ENCODE results near the gene ACAD10. TPM values are rescaled to one million over a fixed set of nuclear protein-coding genes. Genes with fewer than 3 reads are reported as not detected.
"Not testable (repeated sequence)": the region's sequence is repeated elsewhere in the genome, so short reads cannot be mapped to it uniquely, and the experiment has no call there.

ACAD10 gene
- polyA plus RNA-seq, 6 donors from 2014 or later = 10.0 to 19.4 (median 12.3) TPM

DNA sequence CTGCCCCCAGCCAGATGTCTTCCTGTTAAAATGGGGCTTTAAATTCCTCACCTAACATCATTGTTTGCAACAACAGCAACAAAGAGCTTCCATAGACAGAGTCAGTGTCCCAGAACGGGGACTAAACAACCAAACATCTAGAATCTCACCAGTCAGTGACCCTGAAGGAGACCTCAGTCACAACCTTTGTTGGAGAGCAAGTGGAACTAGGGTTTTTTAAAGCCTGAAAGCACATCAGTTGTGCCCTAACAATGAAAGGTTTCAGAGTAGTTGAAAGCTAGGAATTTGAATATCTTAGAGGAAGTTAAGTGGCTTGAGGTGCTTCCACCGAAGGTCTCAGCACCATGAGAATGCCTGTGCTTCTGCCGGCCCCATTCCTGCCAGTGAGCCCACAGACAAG, 75.9 kb downstream of the ACAD10 start:
- peak overlapping the region in 6 of 8 donors; percentile 26 to 84 (median 32) for H3K4me3 Mint-ChIP-seq
- no peaks in the 10 kb centered on the region for H3K27me3 Mint-ChIP-seq
- peak in 1 of 2 donors; percentile 13 for ATAC-seq (ENCODE audit: low read depth in 2 of 2)
- peak overlapping the region in 5 of 6 donors; percentile 5 to 91 (median 72) for H3K27ac Mint-ChIP-seq
- peaks cover 55 to 92% (median 92%) of the 10 kb centered on the region in 3 donors for H3K4me1 Mint-ChIP-seq
- no peaks in the 10 kb centered on the region for H3K9me3 Mint-ChIP-seq
- no peak for DNase-seq
- H3K36me3 Mint-ChIP-seq = peaks cover 0 to 4% of the 10 kb centered on the region in 2 donors

DNA sequence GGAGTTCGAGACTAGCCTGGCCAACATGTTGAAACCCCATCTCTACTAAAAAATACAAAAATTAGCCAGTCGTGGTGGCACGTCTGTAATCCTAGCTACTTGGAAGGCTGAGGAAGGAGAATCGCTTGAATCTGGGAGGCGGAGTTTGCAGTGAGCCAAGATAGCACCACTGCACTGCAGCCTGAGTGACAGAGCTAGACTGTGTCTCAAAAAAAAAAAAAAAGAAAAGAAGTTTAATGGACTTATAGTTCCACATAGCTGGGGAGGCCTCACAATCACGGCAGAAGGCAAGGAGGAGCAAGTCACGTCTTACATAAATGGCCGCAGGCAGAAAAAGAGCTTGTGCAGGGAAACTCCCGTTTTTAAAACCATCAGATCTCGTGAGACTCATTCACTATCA, 77.7 kb downstream of the ACAD10 start:
- not testable (repeated sequence) for H3K36me3 Mint-ChIP-seq; H3K27me3 Mint-ChIP-seq; DNase-seq; H3K9me3 Mint-ChIP-seq; ATAC-seq (ENCODE audit: low read depth in 2 of 2)
- Mint-ChIP-seq H3K4me3 (peak overlapping the region in 5 of 8 donors; percentile 9 to 97 (median 61)), H3K27ac (peak overlapping the region in 3 of 6 donors; percentile 23 to 92 (median 60)), H3K4me1 (peaks cover 55 to 88% (median 87%) of the 10 kb centered on the region in 3 donors)

DNA sequence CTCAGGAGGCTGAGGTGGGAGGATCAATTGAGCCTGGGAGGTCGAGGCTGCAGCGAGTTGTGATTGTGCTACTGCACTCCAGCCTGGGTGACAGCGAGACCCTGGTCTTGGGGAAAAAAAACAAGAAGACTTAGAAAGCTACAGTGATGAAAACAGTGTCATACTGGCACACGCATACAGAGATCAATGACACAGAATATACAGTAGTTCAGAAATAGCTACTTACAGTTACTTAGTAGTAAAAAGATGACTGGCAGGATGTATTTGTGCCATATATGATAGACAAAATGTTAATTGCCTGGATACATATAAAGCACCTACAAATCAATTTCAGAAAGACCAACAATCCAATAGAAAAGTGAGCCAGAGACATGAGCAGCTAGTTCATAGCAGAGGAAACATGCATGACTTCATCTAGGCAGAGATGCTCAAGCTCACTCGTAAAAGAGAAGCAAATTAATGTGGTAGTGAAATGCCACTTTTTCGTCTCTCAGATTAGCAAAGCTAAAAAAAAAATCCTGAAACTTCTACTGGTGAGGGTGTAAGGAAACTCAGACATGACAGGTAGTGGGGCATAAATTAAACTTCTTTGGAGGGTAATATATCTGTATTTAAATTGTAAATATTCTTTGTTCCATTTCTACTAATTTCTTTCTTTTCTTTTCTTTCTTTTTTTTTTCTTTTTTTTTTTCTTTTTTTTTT, 78.4 kb downstream of the ACAD10 start:
- Mint-ChIP-seq H3K9me3 (no peaks in the 10 kb centered on the region), H3K4me1 (peaks cover 55 to 81% (median 80%) of the 10 kb centered on the region in 3 donors), H3K27me3 (no peaks in the 10 kb centered on the region), H3K4me3 (peak overlapping the region in 7 of 8 donors; percentile 61 to 97 (median 77)), H3K36me3 (peaks cover 0 to 4% of the 10 kb centered on the region in 2 donors), H3K27ac (peak overlapping the region in 5 of 6 donors; percentile 35 to 89 (median 71))
- ATAC-seq (ENCODE audit: low read depth in 2 of 2) (peak; percentile 71 to 75), DNase-seq (peak; percentile 46)

GRCh38 chr12:111766608-111767361, 80.9 kb downstream of the ACAD10 start, which contains the start of gene ALDH2:
ALDH2 (plus strand) TSS chr12:111766933; CDS start chr12:111766983, 50 bp downstream.
- H3K27ac Mint-ChIP-seq = peak within 1 kb of the TSS in 4 of 6 donors; percentile 85 to 96 (median 88)
- peak; percentile 47 for DNase-seq
- H3K27me3 Mint-ChIP-seq = no peaks in the 10 kb centered on the region
- H3K9me3 Mint-ChIP-seq = no peaks in the 10 kb centered on the region
- peak within 1 kb of the TSS; percentile 71 to 97 (median 92) for H3K4me3 Mint-ChIP-seq
- peaks cover 41 to 60% (median 58%) of the 10 kb centered on the region in 3 donors for H3K4me1 Mint-ChIP-seq
- peaks cover 0 to 4% of the 10 kb centered on the region in 2 donors for H3K36me3 Mint-ChIP-seq
- peak; percentile 58 to 60 for ATAC-seq (ENCODE audit: low read depth in 2 of 2)

- Mint-ChIP-seq H3K27me3 (no peaks in the 10 kb centered on the region), H3K4me3 (peak overlapping the region; percentile 71 to 97 (median 92)), H3K9me3 (no peaks in the 10 kb centered on the region), H3K27ac (peak overlapping the region in 4 of 6 donors; percentile 75 to 87 (median 84)), H3K36me3 (peaks cover 0 to 4% of the 10 kb centered on the region in 2 donors), H3K4me1 (peaks cover 36 to 52% (median 50%) of the 10 kb centered on the region in 3 donors)
- no peak for DNase-seq
- no peak for ATAC-seq (ENCODE audit: low read depth in 2 of 2)
These were observed 81.7 kb downstream of the ACAD10 start for GRCh38 chr12:111767362-111768158.

GRCh38 chr12:111768159-111768895, 82.5 kb downstream of the ACAD10 start:
- DNase-seq (no peak), ATAC-seq (ENCODE audit: low read depth in 2 of 2) (no peak)
- Mint-ChIP-seq H3K27me3 (no peaks in the 10 kb centered on the region), H3K4me1 (peaks cover 32 to 45% (median 43%) of the 10 kb centered on the region in 3 donors), H3K27ac (peak overlapping the region in 2 of 6 donors; percentile 25 to 26), H3K36me3 (peaks cover 0 to 4% of the 10 kb centered on the region in 2 donors), H3K9me3 (no peaks in the 10 kb centered on the region), H3K4me3 (peak overlapping the region in 6 of 8 donors; percentile 43 to 97 (median 92))

- no peak for ATAC-seq (ENCODE audit: low read depth in 2 of 2)
- DNase-seq = no peak
- peaks cover 0 to 4% of the 10 kb centered on the region in 2 donors for H3K36me3 Mint-ChIP-seq
- H3K27ac Mint-ChIP-seq = no peak overlapping the region
- H3K27me3 Mint-ChIP-seq = no peaks in the 10 kb centered on the region
- H3K9me3 Mint-ChIP-seq = no peaks in the 10 kb centered on the region
- peaks cover 26 to 44% (median 39%) of the 10 kb centered on the region in 3 donors for H3K4me1 Mint-ChIP-seq
- H3K4me3 Mint-ChIP-seq = peak overlapping the region in 1 of 8 donors; percentile 15
These were observed 83.7 kb downstream of the ACAD10 start for GRCh38 chr12:111769599-111769998.

DNA sequence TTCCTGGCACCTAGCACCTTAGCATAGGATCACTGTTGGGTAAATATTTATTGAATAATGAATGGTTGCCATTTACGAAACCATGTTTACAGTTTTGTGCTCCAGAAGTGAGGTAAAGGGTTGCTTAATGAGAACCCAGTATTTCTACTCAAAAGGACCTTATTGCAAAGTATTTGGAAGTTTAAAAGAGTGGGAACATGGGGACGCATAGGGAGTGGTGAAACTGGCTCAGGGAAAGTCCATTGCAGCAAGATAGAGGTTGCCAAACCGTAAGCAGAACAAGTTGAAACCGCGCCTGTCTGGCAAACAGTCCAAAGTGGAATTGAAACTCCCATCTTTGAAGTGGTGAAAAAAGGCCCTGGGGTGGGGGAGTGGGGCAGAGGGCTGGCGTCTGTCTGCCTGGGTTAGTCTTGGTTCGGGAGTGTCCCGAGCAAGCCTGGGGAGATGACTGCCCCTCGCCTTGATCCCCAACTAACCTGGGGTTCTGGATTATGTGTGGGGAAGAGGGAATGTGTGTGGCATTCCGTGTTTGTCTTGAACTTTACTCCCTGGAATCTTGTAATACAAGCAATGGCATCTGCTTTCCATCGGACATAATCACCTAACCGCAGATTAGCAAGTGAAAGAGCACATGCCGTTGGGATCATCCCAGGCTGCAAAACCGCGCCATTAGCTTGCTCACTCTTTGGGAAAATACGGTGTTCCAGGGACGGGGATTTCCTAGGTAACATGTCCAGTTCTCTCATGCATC, 88.1 kb downstream of the ACAD10 start:
- Mint-ChIP-seq H3K9me3 (no peaks in the 10 kb centered on the region), H3K4me3 (peak overlapping the region in 7 of 8 donors; percentile 29 to 75 (median 45)), H3K36me3 (no peaks in the 10 kb centered on the region), H3K4me1 (peaks cover 20 to 31% (median 27%) of the 10 kb centered on the region in 3 donors), H3K27ac (peak overlapping the region; percentile 84 to 100 (median 96)), H3K27me3 (no peaks in the 10 kb centered on the region)
- DNase-seq (peak; percentile 45), ATAC-seq (ENCODE audit: low read depth in 2 of 2) (peak; percentile 43 to 61)

DNA sequence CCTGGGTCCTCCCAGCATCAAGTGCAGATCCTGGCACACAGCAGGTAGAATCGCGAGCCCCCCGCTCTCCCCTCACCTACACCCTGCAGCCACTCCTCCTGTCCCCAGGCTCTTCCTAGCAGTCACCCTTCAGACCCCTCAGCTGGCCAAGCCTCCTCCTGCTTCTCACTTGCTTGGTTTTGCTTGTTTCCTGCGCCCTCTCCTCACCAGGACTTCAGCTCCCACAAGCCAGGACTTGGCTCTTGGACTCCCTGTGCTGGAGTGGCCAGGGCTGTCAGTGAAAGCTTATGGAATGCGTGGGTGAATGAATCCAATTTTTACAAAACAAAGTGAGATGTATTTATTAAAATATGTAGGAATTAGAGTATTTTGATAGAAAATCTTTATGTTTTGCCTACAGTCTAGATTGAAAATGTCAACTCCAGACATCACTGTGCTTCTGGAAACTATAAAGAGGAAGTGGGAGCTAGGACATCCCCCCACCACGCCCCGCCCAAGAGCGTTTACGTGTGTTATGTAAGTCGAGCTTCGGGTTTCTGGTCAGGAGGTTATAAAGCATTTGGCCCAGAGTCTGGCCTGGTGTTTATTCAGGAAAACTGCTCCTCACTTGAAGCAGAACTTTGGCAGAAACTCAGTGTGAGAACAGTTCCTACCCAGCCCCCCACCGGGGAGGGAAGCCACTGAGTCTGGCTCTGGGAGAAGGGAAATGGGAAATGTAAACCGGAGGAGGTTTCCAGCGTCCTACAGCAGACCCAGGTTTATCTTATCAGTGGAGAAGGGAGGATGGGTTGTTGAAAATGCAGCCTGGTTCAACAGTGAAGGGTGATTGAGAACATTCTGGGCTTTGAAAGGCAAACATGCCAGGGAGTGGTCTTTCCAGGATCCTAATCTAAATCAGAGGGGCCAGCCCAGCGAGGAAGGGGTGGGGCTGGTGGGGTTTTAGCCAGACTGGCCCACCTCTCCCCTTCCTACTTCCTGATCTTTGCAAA, 89.6 kb downstream of the ACAD10 start:
- peak overlapping the region; percentile 100 for H3K27ac Mint-ChIP-seq
- H3K4me1 Mint-ChIP-seq = peaks cover 23 to 31% (median 30%) of the 10 kb centered on the region in 3 donors
- DNase-seq (peak; percentile 83), ATAC-seq (ENCODE audit: low read depth in 2 of 2) (peak; percentile 95 to 98)
- H3K27me3 Mint-ChIP-seq = no peaks in the 10 kb centered on the region
- H3K9me3 Mint-ChIP-seq = no peaks in the 10 kb centered on the region
- H3K36me3 Mint-ChIP-seq = peaks cover 0 to 4% of the 10 kb centered on the region in 2 donors
- H3K4me3 Mint-ChIP-seq = peak overlapping the region; percentile 13 to 97 (median 84)

GRCh38 chr12:111776836-111777344, 91.0 kb downstream of the ACAD10 start:
- Mint-ChIP-seq H3K27me3 (no peaks in the 10 kb centered on the region), H3K4me1 (peaks cover 25 to 33% (median 31%) of the 10 kb centered on the region in 3 donors), H3K27ac (peak overlapping the region; percentile 67 to 100 (median 92)), H3K36me3 (peaks cover 0 to 8% of the 10 kb centered on the region in 2 donors), H3K4me3 (peak overlapping the region in 1 of 8 donors; percentile 19), H3K9me3 (no peaks in the 10 kb centered on the region)
- DNase-seq (no peak), ATAC-seq (ENCODE audit: low read depth in 2 of 2) (no peak)
